GM19328 (cell line): ENCODE measurements around the gene PIKFYVE.
"Not testable (repeated sequence)": the region's sequence is repeated elsewhere in the genome, so short reads cannot be mapped to it uniquely, and the experiment has no call there.

Source experiments
- ATAC-seq: cut with Tn5 transposase; IDR thresholded peaks from one replicate; pipeline ENCODE4 v1.9.1; 2021; ENCODE audit warnings: mild to moderate bottlenecking, moderate library complexity; ENCODE audit not compliant: unreplicated experiment

The PIKFYVE gene, protein sequence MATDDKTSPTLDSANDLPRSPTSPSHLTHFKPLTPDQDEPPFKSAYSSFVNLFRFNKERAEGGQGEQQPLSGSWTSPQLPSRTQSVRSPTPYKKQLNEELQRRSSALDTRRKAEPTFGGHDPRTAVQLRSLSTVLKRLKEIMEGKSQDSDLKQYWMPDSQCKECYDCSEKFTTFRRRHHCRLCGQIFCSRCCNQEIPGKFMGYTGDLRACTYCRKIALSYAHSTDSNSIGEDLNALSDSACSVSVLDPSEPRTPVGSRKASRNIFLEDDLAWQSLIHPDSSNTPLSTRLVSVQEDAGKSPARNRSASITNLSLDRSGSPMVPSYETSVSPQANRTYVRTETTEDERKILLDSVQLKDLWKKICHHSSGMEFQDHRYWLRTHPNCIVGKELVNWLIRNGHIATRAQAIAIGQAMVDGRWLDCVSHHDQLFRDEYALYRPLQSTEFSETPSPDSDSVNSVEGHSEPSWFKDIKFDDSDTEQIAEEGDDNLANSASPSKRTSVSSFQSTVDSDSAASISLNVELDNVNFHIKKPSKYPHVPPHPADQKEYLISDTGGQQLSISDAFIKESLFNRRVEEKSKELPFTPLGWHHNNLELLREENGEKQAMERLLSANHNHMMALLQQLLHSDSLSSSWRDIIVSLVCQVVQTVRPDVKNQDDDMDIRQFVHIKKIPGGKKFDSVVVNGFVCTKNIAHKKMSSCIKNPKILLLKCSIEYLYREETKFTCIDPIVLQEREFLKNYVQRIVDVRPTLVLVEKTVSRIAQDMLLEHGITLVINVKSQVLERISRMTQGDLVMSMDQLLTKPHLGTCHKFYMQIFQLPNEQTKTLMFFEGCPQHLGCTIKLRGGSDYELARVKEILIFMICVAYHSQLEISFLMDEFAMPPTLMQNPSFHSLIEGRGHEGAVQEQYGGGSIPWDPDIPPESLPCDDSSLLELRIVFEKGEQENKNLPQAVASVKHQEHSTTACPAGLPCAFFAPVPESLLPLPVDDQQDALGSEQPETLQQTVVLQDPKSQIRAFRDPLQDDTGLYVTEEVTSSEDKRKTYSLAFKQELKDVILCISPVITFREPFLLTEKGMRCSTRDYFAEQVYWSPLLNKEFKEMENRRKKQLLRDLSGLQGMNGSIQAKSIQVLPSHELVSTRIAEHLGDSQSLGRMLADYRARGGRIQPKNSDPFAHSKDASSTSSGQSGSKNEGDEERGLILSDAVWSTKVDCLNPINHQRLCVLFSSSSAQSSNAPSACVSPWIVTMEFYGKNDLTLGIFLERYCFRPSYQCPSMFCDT (N-terminal part only)

DNA sequence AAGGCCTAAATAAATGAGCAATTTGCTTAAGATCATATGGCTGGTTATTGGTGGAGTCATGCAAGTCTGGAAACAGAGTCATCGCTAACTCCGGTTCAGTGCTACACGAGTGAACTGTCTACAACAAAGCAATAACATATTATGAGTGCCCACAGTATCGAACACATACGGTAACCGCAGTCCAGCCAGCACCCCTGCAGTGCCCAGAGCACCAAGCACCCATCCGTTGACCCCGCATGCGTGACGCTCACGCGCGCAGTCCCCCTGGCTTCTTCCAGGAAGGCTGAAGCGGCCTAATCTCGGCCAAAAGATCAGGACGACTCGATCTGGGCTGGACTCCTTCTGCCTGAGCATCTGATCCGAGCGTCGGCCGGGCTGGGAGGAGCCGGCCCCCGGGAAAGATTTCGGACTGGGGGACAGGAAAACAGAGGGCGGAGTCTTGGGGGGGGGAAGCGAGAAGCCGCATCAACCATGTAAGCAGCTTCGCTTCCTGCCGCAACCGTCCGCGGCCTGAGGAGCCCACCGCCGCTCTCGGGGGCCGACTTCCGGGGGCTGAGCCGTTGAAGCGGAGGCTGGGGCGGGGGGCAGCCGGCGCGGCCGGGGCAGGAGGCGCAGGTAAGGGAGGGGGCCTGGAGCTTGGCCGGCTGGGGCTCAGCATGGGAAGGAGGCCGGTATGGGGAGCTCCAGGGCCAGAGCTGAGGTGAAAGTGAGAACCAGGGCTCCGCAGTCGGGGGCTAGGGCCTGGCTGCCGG is at the start of gene PIKFYVE:
Gene PIKFYVE, plus strand, starts transcription at position 455 of the 752 bp plus-strand sequence. CDS start 5,265 bp downstream, outside the sequence.
- ATAC-seq, result peak; percentile 77

DNA sequence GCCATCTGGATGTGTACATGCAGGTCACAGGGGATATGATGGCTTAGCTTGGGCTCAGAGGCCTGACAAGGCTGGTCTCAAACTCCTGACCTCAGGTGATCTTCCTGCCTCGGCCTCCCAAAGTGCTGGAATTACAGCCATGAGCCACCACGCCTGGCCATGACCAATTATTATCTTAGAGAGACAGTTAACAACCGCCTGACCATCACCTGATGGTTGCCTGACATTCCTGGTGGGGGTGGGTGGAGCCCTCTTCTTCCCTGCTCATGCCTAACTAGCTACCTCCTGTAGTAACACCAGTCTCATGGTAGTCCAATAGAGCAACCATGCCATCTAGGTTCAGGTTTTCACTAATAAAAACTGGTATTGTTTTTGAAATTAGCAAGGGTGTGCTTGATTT is 44.2 kb upstream of the PIKFYVE start:
- ATAC-seq, result not testable (repeated sequence)

DNA sequence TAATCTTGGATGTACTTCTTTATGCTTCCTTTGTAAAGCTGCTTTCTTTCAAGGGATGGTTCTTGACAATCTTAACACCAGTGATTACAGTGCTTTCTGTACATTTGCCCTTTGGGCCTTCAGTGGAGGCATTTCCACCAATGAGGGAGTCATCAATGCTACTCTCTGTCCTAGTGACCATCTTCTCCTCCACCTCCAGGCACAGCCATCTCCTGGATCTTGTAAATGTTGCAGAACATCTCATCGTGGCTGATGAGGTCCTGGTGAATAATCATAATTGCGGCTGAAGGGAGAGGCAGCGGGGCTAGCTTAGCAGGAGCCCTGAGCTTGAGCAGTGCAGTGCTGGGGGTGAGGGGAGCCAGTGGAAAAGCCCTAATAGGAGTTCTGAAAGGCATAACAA is 43.7 kb upstream of the PIKFYVE start:
- no peak for ATAC-seq

DNA sequence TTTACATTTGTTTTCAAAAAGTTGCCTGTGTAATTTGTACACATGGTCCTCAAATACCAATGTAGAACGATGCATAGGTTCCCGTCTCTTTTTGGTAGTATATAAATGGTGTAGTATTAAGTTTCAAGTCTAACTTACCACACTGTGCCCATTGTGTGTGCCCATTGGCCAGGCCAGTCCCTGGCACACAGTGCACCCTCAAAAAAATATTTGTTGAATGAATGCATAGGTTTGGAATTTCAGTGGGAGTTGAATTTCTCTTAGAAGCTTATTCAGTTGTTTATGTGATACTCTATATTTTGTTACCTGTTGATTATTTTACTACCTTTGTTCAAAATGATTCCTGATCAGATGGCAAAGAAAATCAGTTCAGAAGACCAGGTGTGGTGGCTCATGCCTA is 41.3 kb upstream of the PIKFYVE start:
- no peak for ATAC-seq

DNA sequence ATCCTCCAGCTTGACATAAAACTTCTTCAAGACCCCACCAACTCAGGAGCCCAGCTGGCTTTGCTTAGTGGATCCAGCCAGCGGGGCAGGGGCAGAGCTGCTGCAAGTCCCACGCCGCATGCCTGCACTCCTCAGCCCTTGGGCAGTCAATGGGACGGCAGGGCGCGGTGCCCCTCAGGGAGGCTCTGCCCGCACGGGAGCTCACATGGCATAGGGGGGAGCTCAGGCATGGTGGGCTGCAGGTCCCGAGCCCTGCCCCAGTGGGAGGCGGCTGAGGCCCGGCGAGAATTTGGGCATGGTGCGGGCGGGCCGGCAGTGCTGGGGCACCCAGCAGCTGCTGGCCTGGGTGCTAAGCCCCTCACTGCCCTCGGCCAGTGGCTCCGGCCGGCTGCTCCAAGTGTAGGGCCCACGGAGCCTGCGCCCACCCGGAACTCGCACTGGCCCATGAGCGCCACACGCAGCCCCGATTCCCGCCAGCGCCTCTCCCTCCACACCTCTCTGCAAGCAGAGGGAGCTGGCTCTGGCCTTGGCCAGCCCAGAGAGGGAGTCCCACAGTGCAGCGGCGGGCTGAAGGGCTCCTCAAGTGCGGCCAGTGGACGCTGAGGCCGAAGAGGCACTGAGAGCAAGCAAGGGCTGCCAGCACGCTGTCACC is 38.3 kb upstream of the PIKFYVE start:
- no peak for ATAC-seq

DNA sequence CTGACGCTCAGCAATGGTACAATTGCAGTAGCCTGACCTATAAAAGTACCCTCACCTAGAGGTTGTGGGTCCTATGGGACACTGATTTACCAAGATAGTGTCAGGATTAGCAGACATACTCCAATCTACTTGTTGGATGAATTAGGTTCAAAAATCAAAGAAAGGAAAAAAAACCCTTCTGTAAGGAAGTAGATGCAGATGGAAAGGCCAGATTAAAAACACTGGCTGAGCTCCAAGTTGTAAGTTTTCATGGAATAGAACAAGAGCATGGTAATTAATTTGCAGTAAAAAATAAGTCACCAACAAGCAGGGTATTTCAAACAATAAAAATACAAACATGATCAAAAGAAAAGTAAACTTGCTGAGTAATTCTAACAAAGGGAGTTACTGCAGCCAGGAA is 37.6 kb upstream of the PIKFYVE start:
- ATAC-seq, result no peak

DNA sequence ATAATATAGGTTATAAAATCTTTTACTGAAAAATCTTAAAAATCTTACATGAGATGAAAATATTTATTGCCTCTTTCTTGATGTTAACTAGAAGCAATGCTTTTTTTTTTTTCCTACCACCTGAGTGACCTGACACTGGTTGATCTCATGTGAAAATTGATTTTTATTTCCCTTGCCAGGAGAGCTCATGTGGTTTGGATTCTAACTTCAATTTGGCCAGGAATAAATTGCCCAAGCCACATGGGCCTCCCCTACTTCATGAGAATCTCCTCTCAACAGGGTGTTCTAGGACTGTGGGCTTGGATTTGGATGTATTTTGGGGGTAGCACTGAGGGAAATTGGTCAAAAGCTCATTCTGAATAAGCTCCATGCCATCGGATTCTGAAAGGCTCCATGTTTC is 31.3 kb upstream of the PIKFYVE start:
- ATAC-seq, result no peak

DNA sequence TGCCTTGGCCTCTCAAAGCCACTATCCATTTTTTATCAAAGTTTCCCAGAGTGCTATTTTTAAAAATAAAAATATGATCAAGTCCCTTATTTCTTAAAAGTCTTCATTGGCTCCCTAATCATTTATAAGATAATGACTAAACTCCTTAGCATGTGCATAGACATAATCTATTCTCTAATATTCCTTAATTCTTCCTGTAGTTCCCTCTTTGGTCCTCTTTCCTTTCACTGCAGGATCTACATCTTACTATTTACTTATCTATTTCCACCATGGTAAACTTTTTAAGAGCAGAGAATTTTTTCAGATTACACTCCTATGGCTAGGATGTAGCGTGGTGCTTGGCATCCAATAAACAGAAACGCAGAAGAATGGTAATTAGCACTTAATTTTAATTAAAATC is 30.2 kb upstream of the PIKFYVE start:
- no peak for ATAC-seq

DNA sequence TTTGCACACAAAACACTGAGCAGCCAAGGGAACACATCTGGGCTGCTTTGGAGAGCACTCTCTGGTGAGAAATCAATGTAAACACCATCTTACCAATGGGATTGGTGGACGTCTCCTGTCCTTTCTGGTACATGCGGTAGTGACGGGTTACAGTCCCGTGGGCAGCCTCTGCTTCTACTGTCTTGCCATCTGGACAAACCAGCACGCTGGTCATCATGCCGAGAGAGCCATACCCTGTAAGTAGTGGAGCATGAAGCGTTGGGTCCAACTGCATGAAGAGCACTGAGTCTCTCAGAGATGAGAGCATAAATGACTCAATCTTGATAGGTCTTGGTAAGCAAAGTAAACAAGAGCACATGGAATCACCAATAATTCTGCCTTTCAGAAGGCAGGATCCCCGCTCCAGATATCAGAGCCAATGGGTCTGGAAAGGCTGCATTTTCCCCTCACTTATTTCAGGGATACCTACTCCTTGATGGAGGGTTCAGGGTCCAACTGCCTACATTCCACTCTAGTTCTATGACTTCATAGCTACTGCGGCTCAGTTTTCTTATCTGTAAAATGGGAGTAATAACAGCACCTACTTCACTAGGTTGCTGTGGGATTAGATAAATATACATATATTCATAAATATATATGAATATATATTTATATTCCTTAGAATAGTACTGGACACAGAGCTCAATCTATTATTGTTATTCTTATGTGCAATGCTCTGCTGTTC is 26.1 kb upstream of the PIKFYVE start:
- no peak for ATAC-seq

DNA sequence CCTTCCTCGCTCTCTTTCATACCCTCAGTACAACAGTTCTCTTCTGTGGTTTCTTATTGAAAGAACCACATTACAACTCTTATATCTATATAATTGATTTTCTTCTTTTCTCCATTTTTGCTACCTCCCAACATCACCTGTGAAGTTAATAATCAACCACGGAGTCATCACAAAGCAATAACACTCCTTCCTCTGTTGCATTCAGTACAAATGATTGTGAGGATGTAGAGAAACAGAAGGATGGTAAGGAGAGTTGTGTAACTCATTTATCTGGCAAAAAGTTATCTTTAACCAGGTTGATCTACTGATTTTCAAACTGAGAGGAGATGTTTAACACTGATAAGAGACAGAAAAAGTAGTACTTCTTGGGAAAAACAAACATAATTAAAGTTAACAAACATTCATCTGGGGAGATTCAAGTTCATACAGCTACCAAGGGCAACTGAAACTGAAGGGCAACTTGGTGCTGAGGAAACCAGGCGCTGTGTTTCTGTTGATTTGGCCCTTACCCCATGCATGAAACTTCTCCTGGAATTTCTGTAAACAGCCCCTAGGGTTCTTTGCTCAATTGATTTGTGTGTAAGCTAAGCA is 25.3 kb upstream of the PIKFYVE start:
- no peak for ATAC-seq

DNA sequence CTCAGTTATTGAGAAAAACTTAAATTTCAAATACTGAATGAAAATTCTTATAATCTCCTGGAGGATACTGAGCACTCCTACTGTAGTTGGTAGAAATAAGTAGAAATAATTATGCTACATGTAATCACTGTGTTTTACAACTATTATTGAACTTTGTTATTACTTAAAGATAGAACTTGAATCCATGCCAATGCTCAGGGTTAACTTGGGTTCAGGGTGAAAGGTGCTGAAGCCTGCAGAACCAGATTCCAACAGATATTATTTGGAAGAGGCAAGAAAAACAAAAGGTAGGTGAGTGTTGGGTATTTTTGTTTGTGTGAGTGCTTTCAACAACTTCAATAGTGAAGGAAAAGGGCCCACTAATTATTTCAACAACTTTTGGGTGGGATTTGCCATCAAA is 21.6 kb upstream of the PIKFYVE start:
- no peak for ATAC-seq

DNA sequence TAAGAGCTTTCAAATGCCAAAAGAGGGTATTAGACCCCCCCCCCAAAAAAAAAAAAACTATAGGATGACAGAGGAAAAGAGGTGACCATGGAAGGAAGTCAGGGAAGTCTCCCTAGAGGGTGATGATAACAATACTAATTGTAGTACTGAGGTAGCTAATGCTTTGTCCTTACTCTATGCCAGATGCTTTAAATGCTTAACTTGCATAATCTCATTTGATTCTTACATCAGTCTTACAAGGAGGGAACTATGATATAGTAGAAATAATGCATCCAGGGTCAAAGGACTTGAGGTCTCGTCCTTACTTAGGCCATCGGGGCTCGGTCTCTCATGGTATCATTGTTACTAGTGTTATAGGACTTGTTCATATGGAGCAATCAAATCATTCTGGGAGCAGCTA is 20.3 kb upstream of the PIKFYVE start:
- no peak for ATAC-seq

DNA sequence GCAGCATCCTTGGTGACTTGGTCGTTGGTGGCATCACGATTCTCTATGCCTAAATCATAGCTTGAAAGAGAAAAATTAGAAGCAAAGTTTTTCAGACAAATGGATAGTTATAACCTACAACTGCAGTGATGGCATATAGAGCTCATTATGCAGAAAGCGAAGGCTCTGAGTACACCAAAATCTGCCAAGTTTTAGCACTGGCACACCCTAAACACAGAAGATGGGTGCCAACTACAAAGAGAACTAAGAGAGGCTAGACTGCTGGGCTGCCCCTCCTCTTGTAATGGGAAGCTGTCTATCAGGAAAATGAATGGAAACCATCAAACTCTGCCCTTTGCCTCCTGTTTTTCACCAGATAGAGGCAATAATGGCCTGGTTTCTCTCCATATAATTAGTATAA is 17.5 kb upstream of the PIKFYVE start:
- ATAC-seq, result no peak

DNA sequence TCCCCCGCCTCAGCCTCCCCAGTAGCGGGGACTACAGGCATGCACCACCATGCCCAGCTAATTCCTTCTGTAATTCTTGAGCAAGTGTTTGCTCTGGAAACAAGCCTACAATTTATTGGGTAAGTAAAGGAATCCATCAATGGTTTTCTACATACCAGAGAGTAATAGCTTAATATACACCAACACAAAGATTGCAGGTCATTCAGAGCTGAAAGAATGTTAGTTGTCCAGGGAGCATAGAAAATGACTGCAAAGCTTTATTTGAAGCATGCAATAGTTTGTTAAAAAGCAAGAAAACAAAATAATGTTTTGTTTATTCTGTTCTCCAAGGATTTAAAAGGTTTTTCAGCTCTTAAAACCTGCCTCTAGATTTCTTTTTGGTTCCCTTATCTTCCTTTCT is 16.8 kb upstream of the PIKFYVE start:
- no peak for ATAC-seq

DNA sequence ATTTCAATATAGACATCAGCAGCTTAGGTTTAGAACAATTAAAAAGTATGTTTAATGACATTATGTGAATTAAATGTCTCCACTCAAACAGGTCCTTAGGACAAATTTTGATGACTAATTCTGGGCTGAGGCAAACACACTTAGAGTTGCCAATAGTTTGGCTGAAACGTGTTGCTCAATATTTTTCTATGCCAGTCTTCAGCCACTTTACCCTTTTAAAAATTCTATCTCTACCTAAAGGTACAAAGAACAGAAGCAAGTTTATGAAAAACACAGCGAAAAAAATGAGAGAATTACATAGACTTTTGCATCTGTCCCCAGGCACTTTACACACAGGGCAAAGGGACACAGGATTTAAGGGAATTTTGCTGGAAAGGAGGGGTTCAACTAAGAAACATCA is 15.7 kb upstream of the PIKFYVE start:
- ATAC-seq, result no peak

DNA sequence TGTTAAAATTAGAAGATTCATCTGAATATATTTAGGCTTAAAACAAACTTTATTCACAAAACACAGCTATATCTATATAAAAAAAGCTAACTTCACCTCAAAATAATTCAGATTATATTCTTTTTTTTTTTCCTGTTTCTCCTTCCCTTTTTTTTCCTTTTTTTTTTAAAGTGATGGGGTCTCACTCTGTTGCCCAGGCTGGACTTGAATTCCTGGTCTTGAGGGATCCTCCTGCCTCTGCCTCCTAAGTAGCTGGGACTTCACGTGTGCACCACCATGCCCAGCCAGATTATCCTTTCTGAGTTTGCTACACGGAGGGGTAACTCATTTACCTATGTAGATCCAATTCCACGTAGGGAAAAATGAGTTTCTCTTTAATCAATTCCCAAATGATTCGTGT is 15.0 kb upstream of the PIKFYVE start:
- no peak for ATAC-seq

DNA sequence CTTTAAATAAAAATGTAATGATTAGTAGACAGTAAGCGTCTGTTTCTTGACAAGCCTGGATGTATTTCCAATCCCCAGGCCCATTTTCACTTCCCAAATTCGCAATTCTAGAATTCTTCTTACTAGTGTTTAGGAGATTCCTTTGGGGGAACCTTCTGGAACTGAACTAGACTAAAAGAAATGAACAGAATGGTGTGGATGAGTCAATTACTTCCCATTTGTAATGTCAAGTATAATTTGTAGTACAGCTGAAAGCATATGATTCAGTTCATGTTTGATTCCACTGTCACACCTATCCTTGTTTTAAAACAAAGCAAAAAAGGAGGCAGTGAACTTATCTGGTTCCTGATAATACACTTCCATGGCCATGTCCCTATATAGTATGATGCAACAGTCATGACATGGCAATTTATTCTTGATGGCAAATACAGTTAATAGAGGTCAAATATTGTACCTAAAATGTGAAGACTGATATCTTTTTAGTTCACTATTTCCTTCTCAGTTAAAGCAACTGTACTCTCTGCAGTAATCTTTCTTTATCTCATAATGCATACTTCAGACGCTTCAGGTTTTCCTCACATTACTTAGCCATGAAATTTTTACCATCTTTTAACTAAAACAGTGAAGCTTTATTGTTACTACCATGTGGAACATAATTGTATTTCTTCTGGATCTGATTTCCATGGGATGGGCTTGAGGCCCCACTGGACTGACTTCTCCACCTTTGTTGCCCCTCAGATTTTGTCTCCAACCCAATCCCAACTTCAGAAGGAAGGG is 13.2 kb upstream of the PIKFYVE start:
- no peak for ATAC-seq

DNA sequence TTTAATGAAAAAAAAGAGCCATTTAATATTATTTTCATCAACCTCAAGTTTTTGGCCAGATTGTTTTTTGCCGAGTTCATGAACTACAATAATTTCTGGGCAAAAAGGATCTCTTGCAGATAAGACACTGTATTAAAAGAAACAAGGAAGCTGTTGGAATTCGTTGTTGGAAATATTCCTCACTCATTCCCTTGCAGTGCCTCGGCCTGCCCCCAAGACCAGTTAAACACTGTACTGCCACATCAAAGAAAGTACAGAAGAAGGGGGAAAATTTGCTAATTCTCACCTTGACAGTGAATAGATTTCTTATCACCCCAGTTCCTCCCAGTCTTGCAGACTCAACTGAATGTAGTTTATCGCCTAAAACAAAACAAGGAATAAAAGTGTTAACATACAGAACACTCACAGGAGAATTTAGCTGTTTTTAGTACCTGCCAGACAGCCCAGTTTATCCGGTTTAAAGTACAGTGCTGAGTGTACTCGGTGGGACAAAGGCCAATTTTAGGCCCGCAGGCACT is 12.4 kb upstream of the PIKFYVE start:
- peak; percentile 0 for ATAC-seq
